ACC112 (cell line): ENCODE measurements around the gene HIVEP3.

ENCODE experiments used
- H2AFZ ChIP-seq: fragments of 200-600 bp; sonication (generic); one replicate; pipeline ENCODE4 v1.6.0; 2017; ENCODE audit warnings: antibody characterized with exemption, low read length; ENCODE audit not compliant: unreplicated experiment
- H3K27ac ChIP-seq: fragments of 200-600 bp; sonication (generic); 2 replicates; pipeline ENCODE4 v1.5.1; 2014; ENCODE audit warnings: low read depth, mild to moderate bottlenecking, antibody characterized with exemption, low read length, moderate library complexity
- H3K27me3 ChIP-seq: fragments of 200-600 bp; sonication (generic); 2 replicates; pipeline ENCODE4 v1.6.1; 2014; ENCODE audit warnings: mild to moderate bottlenecking, antibody characterized with exemption, low read length, moderate library complexity, mixed read lengths; ENCODE audit not compliant: insufficient read depth
- H3K36me3 ChIP-seq: fragments of 200-600 bp; sonication (generic); 2 replicates; pipeline ENCODE4 v1.6.1; 2016; ENCODE audit warnings: mild to moderate bottlenecking, antibody characterized with exemption, low read length, moderate library complexity, mixed read lengths; ENCODE audit not compliant: insufficient read depth
- H3K4me1 ChIP-seq: fragments of 200-600 bp; sonication (generic); one replicate; pipeline ENCODE4 v1.6.1; 2016; ENCODE audit warnings: low read length, mixed read lengths; ENCODE audit not compliant: insufficient read depth, unreplicated experiment, control insufficient read depth
- H3K4me3 ChIP-seq: fragments of 200-600 bp; sonication (generic); 2 replicates; pipeline ENCODE4 v1.5.1; 2014; ENCODE audit warnings: mild to moderate bottlenecking, low read depth, low read length
- H3K79me2 ChIP-seq: fragments of 200-600 bp; sonication (generic); one replicate; pipeline ENCODE4 v1.6.0; 2016; ENCODE audit warnings: low read length; ENCODE audit not compliant: control insufficient read depth, unreplicated experiment, insufficient read depth

Gene HIVEP3

DNA sequence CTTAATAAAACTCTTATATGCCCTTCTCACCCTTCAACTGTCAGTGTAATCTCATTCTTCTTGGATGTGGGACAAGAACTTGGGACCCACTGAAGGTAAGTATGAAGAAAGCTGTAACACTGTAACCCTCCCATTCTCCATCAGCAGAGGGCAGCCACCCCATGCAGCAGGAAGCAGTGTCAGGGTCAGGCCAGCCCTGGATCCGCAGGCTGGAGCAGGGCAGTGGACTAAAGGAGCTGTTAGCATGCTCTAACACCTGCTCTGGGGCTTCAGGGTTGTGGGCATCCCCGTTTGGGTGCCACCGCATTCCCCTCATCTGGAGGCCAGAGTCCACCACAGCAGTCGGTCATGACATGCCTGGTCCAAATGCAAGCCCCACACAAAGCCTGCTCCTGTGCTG lies 156.5 kb downstream of the HIVEP3 start:
- no peaks in the 10 kb centered on the region for H3K79me2 ChIP-seq
- peaks cover 14% of the 10 kb centered on the region for H3K4me1 ChIP-seq
- H3K36me3 ChIP-seq: no peaks in the 10 kb centered on the region
- peaks cover 8% of the 10 kb centered on the region; the same call in 1 of the 2 replicates for H3K27me3 ChIP-seq
- H3K4me3 ChIP-seq: no peak overlapping the region
- H2AFZ ChIP-seq: no peak overlapping the region
- no peak overlapping the region for H3K27ac ChIP-seq

DNA sequence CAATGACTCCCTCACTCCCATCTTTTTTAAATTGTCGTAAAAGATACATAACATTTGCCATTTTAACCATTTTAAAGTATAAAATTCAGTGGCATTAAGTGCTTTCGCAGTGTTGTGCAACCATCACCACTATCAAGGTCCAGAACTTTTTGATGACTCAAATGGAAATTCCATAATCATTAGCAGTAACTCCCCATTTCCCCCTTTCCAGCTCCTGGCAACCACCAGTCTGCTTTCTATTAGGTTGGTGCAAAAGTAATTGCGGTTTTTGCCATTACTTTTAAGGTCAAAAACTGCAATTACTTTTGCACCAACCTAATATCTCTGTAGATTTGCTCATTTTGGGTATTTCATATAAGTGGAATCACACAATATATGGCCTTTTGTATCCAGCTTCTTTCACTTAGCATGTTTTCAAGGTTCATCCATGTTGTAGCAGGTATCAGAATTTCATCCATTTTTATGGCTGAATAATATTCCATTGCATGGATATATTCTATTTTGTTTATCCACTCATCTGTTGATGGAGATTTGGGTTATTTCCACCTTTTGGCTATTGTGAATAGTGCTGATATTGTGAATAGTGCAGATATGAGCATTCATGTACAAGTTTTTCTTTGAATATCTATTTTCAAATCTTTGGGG lies 159.7 kb downstream of the HIVEP3 start:
- Histone ChIP-seq H3K27ac (peak overlapping the region; percentile 86), H3K4me1 (peaks cover 14% of the 10 kb centered on the region)

DNA sequence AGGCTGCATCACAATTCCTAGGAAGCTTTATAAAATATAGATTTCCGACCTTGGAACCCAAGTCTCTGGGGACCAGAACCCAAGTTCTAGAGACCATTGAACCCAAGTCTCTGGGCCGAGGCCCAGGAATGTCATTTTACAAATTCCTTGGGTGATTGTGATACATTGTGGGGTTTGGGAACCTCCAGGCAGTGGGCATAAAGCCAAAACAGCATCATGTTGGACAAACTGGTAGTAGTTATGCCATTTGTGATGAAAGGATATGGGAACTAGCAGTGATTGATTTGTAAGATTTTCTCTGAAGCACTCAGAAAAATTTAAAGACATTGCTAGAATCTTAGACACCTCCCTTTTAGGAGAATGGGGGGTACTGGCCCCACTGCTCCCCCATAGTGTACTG lies 160.2 kb downstream of the HIVEP3 start:
- Histone ChIP-seq H3K4me3 (no peak overlapping the region), H3K4me1 (peaks cover 14% of the 10 kb centered on the region), H3K27ac (peak overlapping the region; percentile 86), H3K79me2 (no peaks in the 10 kb centered on the region), H3K36me3 (no peaks in the 10 kb centered on the region), H3K27me3 (peaks cover 8% of the 10 kb centered on the region; the same call in 1 of the 2 replicates), H2AFZ (no peak overlapping the region)

More for the DNA sequence above, 159.7 kb downstream of the HIVEP3 start:
- Histone ChIP-seq H2AFZ (no peak overlapping the region), H3K36me3 (no peaks in the 10 kb centered on the region), H3K79me2 (no peaks in the 10 kb centered on the region), H3K27me3 (peaks cover 8% of the 10 kb centered on the region; the same call in 1 of the 2 replicates), H3K4me3 (no peak overlapping the region)

DNA sequence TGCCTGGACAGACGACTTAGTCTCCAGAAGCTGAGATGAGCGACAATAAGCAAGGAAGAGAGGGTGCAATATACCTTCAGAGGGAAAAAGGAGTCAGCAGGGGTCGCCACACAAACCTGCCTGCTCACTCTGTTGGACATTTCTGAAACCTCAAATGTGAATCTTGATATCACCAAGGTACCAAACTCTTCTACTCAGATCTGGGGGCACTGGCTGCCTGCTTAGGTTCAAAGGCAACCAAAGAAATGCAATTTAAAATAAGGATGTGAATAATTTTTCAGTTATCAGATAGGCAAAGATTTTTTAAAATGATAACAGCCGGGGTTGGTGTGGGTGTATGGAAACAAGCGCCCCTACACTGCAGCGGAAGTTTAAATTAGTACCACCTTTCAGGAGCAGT lies 164.2 kb downstream of the HIVEP3 start:
- H3K4me1 ChIP-seq: peaks cover 28% of the 10 kb centered on the region
- no peak overlapping the region for H3K27ac ChIP-seq
- no peaks in the 10 kb centered on the region for H3K27me3 ChIP-seq
- no peak overlapping the region for H2AFZ ChIP-seq
- H3K4me3 ChIP-seq: no peak overlapping the region
- H3K79me2 ChIP-seq: no peaks in the 10 kb centered on the region
- H3K36me3 ChIP-seq: no peaks in the 10 kb centered on the region

- no peaks in the 10 kb centered on the region for H3K36me3 ChIP-seq
- H3K4me1 ChIP-seq: peaks cover 14% of the 10 kb centered on the region
- no peaks in the 10 kb centered on the region for H3K27me3 ChIP-seq
- no peak overlapping the region for H3K4me3 ChIP-seq
- H2AFZ ChIP-seq: no peak overlapping the region
- peak overlapping the region; percentile 17; the same call in 1 of the 2 replicates for H3K27ac ChIP-seq
- no peaks in the 10 kb centered on the region for H3K79me2 ChIP-seq
Observed at GRCh38 chr1:41752514-41753170, 166.1 kb downstream of the HIVEP3 start.

DNA sequence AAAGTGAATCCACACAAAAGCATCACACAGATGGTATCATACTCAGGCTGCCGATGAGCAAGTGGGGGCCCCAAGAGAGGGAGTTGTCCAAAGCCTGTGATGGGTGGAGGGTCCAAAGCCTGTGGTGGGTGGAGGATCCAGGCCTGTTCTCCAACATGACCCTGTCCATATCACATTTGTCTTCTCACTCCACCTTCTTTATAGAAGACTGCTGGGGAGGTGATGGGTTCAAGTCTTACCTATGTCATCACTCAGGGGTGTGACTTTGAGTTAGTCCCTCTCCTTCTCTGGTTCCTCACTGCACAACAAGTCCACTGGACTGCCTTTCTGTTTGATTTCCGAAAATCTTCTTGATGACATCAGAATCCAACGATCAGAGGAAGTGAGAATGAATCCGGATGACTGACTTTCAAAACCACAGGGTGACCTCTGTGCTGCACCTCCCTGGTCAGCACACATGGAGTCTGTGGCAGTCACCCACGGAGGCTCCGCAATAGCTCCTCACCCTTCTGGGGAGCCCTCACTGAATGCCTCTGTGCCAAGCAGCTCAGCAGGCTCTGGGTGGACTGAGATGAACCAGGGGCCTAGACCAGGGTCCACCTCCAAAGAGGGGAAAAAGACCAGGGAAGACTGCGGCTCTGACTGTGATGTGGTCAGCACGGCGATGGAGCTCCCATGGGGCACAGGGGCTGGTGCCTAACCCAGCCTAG lies 166.8 kb downstream of the HIVEP3 start:
- Histone ChIP-seq H2AFZ (no peak overlapping the region), H3K79me2 (no peaks in the 10 kb centered on the region), H3K27me3 (no peaks in the 10 kb centered on the region), H3K36me3 (no peaks in the 10 kb centered on the region), H3K27ac (peak overlapping the region; percentile 10; the same call in 1 of the 2 replicates), H3K4me1 (peaks cover 14% of the 10 kb centered on the region), H3K4me3 (no peak overlapping the region)

DNA sequence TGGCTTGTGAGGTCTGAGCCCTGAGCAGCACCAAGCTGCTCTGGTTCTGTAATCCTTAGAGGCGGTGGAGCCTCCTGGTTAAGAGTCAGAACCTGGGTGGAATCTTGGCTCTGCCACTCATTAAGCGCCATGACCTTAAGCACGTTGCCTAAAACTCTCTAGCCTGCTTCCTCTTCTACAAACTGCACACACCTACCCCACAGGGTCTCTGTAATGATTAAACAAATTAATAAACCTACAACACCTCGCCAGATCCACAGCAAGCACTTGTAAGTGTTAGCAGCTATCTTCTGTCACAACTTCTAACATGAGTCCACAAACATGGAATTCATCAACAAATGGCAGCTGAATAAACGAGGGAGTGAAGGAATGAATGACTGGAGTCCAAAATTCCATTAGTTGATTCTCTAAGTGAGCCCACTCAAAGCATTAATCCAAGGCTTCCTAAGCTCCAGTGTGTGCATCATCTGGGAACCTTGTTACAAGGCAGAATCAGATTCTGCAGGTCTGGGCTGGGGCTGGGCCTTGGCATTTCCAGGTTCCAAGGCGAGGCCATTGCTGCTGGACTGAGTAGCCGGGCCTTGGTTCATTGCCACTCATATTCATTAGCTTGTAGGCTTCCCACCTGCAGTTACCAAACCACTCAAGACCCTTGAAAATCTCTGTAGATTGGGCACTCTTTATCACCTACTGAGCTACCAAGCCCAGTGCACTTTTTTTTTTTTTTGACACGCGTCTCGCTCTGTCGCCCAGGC lies 168.6 kb downstream of the HIVEP3 start:
- Histone ChIP-seq H2AFZ (no peak overlapping the region), H3K36me3 (no peaks in the 10 kb centered on the region), H3K27ac (no peak overlapping the region), H3K79me2 (no peaks in the 10 kb centered on the region), H3K4me1 (peaks cover 14% of the 10 kb centered on the region), H3K4me3 (no peak overlapping the region), H3K27me3 (no peaks in the 10 kb centered on the region)

DNA sequence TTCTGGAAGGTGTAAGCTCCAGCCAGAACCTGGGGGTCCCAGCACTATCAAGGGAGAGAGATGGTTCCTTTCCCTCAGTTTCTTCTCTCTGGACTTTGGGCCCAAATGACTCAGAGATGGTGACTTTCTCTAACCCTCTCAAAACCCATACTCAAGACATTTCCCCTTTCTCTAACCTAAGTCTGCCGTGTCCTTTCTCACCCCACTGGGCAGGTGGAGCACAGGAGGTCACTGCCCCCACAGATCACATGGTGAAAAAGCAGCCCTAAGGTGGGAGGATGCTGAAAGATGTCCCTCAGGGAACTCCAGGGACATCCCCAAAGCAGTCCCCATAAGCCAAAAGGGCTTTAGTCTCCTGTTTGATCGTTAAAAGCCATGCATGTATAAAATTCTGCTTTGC lies 173.7 kb downstream of the HIVEP3 start:
- no peaks in the 10 kb centered on the region for H3K27me3 ChIP-seq
- no peaks in the 10 kb centered on the region for H3K79me2 ChIP-seq
- no peaks in the 10 kb centered on the region for H3K36me3 ChIP-seq
- peaks cover 29% of the 10 kb centered on the region for H3K4me1 ChIP-seq
- no peak overlapping the region for H3K4me3 ChIP-seq
- no peak overlapping the region for H3K27ac ChIP-seq
- H2AFZ ChIP-seq: no peak overlapping the region

GRCh38 chr1:41743366-41743765 lies 175.4 kb downstream of the HIVEP3 start:
- Histone ChIP-seq H2AFZ (no peak overlapping the region), H3K79me2 (no peaks in the 10 kb centered on the region)

GRCh38 chr1:41742219-41742618 lies 176.5 kb downstream of the HIVEP3 start:
- Histone ChIP-seq H3K27me3 (no peaks in the 10 kb centered on the region), H3K4me1 (peaks cover 44% of the 10 kb centered on the region), H2AFZ (no peak overlapping the region), H3K27ac (peak overlapping the region; percentile 81), H3K79me2 (no peaks in the 10 kb centered on the region), H3K4me3 (no peak overlapping the region), H3K36me3 (no peaks in the 10 kb centered on the region)

More at GRCh38 chr1:41743366-41743765, 175.4 kb downstream of the HIVEP3 start:
- no peaks in the 10 kb centered on the region for H3K36me3 ChIP-seq
- H3K27ac ChIP-seq: peak overlapping the region; percentile 81
- peaks cover 42% of the 10 kb centered on the region for H3K4me1 ChIP-seq
- H3K27me3 ChIP-seq: no peaks in the 10 kb centered on the region
- no peak overlapping the region for H3K4me3 ChIP-seq
